Neural cell (in vitro differentiated cells): ENCODE measurements around the gene MAGEA8.

Experiments used
- POLR2AphosphoS5 ChIP-seq: IDR thresholded peaks from 2 replicates; pipeline ENCODE4 v1.6.1; 2012
- TF ChIP-seq, protein P1 (sequence below): fragments of 450-650 bp; IDR thresholded peaks from 2 replicates; pipeline ENCODE4 v1.5.1; 2014; ENCODE audit warnings: antibody characterized with exemption, mild to moderate bottlenecking, moderate library complexity; ENCODE audit not compliant: poor library complexity, severe bottlenecking

DNA sequence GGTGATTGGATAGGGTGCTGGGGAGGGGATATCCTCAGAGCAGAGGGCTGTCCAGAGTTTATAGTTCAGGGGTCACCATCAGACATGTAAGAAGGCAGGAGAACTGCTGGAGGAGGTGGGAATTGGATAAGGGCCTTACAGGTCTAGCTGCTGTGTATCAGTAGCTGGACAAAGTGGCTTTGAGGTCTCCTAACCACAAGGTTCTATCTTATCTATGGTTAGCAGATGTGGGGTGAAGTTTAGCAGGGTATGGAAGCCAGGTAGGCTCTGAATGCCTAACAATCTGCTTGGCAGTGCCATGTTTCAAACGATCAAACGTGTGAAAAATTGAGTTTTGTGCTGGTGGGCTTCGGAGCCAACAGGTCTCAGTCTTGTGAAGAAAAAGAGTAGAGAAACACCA lies 32.1 kb upstream of the MAGEA8 start:
- TF ChIP-seq, protein P1, sequence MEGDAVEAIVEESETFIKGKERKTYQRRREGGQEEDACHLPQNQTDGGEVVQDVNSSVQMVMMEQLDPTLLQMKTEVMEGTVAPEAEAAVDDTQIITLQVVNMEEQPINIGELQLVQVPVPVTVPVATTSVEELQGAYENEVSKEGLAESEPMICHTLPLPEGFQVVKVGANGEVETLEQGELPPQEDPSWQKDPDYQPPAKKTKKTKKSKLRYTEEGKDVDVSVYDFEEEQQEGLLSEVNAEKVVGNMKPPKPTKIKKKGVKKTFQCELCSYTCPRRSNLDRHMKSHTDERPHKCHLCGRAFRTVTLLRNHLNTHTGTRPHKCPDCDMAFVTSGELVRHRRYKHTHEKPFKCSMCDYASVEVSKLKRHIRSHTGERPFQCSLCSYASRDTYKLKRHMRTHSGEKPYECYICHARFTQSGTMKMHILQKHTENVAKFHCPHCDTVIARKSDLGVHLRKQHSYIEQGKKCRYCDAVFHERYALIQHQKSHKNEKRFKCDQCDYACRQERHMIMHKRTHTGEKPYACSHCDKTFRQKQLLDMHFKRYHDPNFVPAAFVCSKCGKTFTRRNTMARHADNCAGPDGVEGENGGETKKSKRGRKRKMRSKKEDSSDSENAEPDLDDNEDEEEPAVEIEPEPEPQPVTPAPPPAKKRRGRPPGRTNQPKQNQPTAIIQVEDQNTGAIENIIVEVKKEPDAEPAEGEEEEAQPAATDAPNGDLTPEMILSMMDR, result no peak
- TF ChIP-seq POLR2AphosphoS5, result no peak
